ENCODE results near the gene TNNC1.

TNNC1 gene

GRCh38 chr3:52443791-52444687, 9.8 kb downstream of the TNNC1 start:
- TF ChIP-seq, protein P1, sequence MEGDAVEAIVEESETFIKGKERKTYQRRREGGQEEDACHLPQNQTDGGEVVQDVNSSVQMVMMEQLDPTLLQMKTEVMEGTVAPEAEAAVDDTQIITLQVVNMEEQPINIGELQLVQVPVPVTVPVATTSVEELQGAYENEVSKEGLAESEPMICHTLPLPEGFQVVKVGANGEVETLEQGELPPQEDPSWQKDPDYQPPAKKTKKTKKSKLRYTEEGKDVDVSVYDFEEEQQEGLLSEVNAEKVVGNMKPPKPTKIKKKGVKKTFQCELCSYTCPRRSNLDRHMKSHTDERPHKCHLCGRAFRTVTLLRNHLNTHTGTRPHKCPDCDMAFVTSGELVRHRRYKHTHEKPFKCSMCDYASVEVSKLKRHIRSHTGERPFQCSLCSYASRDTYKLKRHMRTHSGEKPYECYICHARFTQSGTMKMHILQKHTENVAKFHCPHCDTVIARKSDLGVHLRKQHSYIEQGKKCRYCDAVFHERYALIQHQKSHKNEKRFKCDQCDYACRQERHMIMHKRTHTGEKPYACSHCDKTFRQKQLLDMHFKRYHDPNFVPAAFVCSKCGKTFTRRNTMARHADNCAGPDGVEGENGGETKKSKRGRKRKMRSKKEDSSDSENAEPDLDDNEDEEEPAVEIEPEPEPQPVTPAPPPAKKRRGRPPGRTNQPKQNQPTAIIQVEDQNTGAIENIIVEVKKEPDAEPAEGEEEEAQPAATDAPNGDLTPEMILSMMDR (IDR thresholded peaks at IDR 0.05; ENCODE audit: low read depth, low read length), result no peak
- no peak overlapping the region for H3K4me3 ChIP-seq (ENCODE audit: low read depth, low read length)

- TF ChIP-seq, protein P1 (IDR thresholded peaks at IDR 0.05; ENCODE audit: low read depth, low read length), result no peak
- H3K4me3 ChIP-seq (ENCODE audit: low read depth, low read length), result no peak overlapping the region
These were observed 10.6 kb downstream of the TNNC1 start for GRCh38 chr3:52443268-52443610.

DNA sequence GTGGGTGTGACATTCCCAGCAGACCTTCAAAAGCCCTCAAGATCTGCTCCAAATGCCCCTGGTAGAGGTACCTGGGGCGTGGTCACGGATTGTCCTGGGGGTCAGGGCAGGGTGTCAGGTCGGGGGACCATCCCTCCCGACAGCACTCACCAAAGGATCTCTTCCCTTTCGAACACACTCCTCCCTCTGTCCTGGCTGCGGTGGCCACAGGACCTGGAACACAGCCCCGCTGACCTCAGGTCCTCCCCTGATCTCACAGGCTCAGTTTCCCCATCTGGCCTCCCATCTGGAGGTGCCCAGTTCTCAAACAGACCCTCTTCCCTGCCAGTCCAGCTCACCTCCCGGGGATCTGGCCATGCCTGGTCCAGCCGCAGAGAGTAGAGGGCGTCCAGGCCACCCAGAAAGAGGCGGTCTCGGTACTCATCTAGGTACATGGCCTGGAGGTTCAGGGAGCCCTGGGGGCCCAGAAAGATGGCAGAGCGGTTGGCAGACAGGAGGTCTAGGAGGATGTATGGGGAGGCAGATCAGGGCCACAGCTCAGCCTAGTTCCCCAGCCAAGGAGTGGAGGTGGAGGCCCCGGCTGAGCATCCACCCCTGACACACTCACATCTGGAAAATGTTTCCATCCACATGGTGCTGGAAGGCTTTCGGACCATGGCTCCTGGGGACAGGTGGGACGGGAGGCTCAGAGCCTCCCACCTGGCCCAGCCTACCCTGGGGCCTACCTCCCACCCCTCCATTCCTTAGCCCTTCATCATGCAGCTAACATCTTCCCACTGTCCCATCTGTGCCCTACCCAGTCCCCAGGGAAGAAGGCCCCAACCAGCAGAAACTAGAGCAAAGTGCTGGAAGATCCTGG, 11.2 kb downstream of the TNNC1 start:
- TF ChIP-seq, protein P1 (IDR thresholded peaks at IDR 0.05; ENCODE audit: low read depth, low read length), result no peak
- no peak overlapping the region for H3K4me3 ChIP-seq (ENCODE audit: low read depth, low read length)

GRCh38 chr3:52441772-52442332, 12.0 kb downstream of the TNNC1 start:
- no peak overlapping the region for H3K4me3 ChIP-seq (ENCODE audit: low read depth, low read length)
- TF ChIP-seq, protein P1 (IDR thresholded peaks at IDR 0.05; ENCODE audit: low read depth, low read length), result no peak

DNA sequence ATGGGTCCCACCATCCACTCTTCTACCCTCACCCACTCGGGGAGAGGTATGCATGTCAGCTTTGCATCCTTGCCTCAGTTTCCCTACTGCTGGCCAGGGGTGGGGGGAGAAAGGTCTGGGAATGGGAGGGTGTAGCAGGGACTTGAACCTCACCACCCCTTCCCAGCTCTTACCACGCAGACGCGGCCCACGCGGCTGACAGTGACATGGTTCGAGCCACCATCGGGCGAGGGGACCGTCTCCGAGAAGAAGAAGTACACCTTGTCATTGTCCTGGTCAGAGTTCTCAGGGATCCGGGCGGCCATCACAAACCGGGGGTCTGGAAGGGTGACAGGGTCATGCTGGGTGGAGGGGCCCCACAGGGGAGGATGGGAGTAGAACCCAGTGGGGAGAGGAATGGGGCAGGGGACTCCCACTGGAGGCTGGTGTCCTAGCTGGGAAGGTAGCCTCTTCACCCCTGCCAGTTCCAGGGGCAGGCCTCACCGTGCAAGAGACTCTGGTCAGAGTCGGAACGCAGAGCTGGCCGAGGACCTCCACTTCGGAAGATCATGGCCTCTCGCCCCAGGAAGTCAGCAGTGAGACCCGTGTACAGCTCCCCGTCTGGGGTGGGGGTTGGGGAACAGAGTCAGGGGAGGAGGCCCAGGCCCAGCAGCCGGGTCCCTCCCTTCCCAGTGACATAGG, 12.6 kb downstream of the TNNC1 start:
- H3K4me3 ChIP-seq (ENCODE audit: low read depth, low read length), result no peak overlapping the region

DNA sequence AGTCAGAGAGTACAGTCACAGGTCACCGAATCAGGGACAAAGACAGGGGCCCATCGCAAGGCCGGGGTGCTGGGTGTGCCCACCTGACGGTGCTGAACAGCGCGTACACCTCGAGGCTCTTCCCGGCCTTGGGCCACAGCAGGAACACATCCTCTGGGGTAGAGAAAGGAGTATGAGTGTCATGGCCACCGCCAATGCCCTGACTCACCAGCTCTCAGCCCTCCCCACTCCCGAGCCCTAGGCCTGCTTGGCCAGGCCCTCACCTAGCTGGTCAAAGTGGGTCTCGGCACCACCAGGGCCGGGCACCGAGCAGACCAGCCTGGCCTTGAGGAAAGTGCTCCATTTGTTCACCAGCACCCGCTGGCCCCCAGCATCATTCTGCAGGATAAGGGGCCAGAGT, 13.2 kb downstream of the TNNC1 start:
- no peak overlapping the region for H3K4me3 ChIP-seq (ENCODE audit: low read depth, low read length)
- TF ChIP-seq, protein P1 (IDR thresholded peaks at IDR 0.05; ENCODE audit: low read depth, low read length), result no peak

More for the DNA sequence above, 12.6 kb downstream of the TNNC1 start:
- TF ChIP-seq, protein P1 (IDR thresholded peaks at IDR 0.05; ENCODE audit: low read depth, low read length), result no peak
